ENCODE measurements around the gene CDH22.

The CDH22 gene

GRCh38 chr20:46323557-46323956 lies 15.3 kb upstream of the CDH22 start:
- DNase-seq (ENCODE audit: low spot score), result no peak

DNA sequence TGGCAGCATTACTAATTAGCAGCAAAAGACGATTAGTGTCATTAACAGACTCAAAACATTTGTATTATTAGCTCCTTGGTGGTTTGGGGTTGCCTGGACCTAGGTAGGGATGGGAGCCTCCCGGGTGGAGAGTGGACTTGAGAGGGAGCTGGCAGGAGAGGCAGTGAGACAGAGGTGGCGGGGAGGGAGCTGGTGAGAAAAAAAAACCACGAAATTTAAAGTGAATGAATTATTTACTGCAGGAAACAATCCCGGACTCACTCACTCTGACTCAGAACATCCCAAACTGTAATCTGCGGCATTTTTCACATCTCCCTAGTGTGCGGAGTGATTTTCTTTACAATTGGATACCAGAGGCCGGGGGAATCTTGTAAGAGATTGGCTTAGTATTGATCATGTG lies 14.3 kb upstream of the CDH22 start:
- no peak for DNase-seq (ENCODE audit: low spot score)

GRCh38 chr20:46317685-46318177 lies 9.4 kb upstream of the CDH22 start:
- DNase-seq (ENCODE audit: low spot score), result no peak

DNA sequence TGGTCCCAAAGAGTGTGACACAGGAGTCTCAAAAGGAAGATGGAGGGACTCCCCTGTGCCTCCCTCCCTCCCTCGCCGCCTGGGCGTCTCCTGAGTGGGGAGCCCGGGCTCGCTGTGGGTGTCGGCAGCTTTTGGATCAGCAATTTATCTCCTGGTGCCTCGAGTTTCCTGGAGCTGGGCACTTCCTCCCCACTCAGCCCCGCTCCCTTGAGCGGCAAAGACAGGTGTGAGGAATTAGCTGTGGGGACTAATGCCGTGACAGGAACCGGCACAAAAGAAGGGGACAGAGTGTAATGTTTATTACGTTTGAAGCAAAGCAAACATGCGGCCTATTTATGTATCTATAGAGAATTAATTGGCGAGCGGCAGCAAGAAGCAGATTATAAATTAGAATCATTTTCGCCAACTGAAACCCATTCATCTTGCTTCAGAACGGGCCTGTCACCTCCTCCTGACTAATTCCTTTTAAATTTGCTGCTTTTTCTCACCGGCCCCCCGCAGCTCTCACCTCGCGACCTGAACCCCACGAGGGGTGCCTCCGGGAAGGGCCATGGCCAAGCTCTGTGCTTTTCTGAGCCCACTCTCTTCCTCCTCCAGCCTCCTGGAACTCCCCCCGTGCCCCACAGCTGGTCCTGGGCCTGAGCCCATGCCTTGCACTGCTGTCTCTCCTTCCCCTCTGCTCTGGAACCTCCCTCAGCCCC lies 8.8 kb upstream of the CDH22 start:
- DNase-seq (ENCODE audit: low spot score), result no peak

DNA sequence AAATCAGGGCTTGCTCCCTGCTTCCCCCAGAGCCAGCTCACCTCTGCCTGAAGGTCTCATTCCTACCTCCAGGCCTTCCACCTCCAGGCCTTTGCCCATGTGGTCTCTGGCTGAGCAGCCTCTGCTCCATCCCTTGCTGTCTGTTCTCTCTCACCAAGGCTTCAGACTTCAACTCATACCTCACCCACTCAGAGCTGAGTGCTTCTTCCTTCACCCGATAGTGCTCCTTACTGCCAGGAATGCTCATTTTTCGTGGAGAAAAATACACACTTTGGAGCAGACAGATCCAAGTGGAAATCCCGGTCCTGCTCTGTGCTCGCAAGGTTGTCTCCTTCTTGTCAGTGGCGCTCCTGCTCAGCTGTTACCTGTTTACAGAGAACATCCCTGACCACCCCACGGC lies 7.0 kb upstream of the CDH22 start:
- DNase-seq (ENCODE audit: low spot score), result no peak

- DNase-seq (ENCODE audit: low spot score), result no peak
Observed at GRCh38 chr20:46312945-46313861, 4.9 kb upstream of the CDH22 start.

DNA sequence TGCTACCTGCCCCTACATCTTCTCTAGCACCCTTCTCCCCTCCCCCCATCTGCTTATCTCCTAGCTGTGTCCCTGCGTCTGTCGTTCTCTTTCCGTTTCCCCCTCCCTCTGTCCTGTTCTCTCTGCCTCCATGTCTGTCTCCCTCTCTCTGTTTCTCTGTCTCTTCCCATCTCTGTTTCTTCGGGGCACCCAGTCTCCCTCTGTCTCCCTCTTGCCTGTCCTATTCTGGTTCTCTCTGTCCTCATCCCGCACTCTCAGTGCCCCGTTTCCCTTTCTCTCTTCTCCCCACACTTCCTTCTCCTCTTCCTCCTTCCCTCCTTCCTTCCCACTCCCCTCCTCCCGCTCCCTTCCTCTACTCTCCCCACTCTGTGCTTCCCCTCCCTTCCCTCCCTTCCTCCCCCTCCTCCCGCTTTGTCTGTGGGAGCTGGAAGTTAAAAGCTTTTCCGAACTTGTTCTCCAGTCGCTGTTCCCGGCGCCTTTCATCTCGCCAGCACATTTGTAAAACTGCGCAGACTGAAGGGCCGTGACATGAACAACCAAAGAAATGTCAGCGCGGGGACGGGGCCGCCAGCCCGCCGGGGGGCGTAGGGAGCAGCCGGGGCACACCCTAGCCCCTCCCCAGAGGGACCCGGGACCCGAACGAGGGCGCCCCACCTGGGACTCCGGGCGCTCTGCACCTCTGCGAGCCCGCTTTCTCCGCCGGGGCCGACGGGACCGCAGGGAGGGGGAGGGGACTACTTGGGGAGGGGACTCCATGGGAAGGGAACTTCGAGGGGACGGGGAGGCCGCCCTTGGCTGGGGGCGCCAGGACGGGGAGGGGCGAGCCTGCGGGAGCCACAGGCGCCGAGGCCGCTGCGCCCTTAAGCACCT lies 4.0 kb upstream of the CDH22 start:
- no peak for DNase-seq (ENCODE audit: low spot score)

DNA sequence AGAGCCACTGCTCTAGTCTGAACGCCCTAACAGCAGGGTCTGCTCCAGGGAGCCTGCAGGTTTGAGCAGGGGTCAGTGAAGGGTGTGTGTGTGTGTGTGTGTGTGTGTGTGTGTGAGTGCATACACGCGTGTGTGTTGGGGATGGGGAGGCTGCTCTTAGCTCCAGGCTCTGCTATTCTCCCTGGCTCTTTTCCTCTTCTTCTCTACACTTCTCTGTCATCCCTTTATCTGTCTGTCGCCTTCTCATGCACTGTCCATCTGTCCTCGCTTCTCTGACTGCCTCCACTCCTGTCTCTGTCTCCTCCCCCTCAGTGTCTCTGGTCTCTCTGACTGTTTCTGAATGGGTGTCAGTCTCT lies 3.4 kb upstream of the CDH22 start:
- DNase-seq (ENCODE audit: low spot score), result no peak

- DNase-seq (ENCODE audit: low spot score), result no peak
Observed at GRCh38 chr20:46311039-46311650, 2.8 kb upstream of the CDH22 start.

DNA sequence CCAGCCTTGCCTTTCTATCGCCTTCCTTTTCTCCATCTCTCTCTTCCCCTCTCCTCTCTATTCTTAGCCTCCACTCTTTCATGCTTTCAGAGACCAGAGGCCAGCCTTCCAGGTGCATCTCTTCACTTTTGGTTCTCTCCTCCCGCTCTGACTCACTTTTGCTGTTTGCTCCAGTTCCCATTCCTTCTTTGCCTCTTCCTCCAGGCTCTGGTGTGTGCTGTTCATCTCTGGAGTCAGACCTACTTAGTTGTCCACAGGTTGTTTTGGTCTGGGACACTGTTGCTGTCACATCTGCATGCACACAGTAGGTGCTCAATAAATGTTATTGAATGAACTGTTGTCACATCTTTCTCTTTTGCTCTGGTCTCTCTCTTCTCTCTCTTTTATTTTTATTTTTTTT lies 1.6 kb upstream of the CDH22 start:
- no peak for DNase-seq (ENCODE audit: low spot score)

DNA sequence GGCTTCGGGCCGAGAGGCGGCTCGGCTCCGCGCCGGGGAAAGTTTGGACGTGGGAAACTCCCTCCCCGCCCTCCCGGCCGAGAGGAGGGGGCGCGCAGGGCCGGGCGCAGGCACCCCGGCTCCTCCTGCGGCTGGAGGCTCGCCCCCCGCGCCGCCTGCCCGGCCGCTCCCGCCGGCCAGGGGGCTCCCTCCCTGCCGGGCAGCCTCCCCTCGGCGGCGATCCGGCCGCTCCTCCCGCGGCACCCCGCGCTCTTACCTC lies 370 bp downstream of the CDH22 start:
- no peak for DNase-seq (ENCODE audit: low spot score)

GRCh38 chr20:46307139-46307998 lies 929 bp downstream of the CDH22 start:
- DNase-seq (ENCODE audit: low spot score), result peak; percentile 74

GRCh38 chr20:46306743-46307138 lies 1.6 kb downstream of the CDH22 start:
- DNase-seq (ENCODE audit: low spot score), result no peak

DNA sequence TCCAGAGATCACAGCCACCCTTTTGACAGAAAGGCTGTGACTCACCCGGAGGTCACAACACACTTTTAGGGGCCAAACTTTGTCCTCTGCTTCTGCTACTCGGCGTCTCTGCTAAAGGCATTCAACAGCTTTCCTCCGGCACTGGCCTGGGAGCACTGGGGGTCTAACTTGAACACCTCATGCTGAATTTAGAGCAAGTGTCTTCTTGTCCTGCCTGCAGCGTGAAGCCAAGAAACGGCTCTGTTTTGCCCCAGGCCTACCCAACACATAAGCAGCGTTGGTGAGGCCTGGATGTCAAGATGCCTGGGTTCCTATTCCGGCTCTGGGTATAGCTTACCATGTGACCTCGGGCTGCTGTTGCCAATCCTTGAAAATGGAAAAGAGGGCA lies 2.3 kb downstream of the CDH22 start:
- no peak for DNase-seq (ENCODE audit: low spot score)

DNA sequence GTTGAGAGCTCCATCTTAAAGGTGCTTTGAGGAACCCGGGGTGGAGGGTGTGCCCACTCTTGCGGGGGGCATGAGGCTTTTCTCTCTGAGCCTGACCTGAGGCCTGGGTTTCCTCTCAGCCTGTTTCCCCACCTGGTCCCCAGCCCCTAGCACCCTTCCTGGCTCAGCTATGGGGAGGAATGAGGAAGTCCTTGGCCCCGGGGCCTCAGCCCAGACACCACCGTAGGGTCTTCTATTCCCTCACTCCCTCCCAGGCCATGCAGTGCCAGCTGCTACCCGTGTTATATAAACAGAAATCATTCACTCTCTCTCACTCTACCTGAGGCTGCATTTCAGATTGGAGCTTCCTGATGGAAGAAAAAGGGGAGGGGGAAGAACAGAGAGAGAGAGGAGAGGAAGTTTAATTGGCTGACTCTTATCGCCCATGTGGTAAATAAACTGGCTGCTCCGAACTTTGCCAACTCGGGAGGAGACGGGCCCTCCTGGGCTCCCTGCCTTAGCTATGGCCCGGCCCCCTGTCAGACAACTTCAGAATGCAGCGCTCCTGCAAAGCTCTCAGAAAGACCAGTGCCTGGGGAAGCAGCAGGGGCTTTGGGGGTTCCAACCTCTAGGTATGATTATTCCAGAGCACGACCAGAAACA lies 2.8 kb downstream of the CDH22 start:
- DNase-seq (ENCODE audit: low spot score), result no peak

DNA sequence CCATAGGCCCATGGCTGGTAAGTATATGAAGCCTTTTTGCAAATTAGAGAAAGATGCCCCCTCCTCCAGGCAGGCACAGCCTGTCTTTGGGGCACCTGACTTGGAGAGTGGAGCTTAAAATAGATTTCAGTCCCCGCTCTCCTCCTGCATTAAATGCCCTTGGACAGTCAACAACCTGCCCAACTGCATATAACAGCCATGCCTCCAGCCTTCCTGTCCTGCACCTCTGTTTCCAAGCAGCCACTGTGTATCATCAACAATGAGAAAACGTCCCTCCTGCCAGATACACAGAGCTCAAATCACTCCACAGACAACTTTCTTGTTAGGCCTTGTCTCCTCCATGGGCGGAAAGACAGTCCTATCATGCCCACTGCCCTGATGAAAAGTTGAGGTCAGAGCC lies 3.4 kb downstream of the CDH22 start:
- no peak for DNase-seq (ENCODE audit: low spot score)

- DNase-seq (ENCODE audit: low spot score), result no peak
Observed at GRCh38 chr20:46304361-46304760, 3.9 kb downstream of the CDH22 start.

- no peak for DNase-seq (ENCODE audit: low spot score)
Observed at GRCh38 chr20:46303176-46303956, 4.9 kb downstream of the CDH22 start.

GRCh38 chr20:46302106-46302505 lies 6.2 kb downstream of the CDH22 start:
- no peak for DNase-seq (ENCODE audit: low spot score)

DNA sequence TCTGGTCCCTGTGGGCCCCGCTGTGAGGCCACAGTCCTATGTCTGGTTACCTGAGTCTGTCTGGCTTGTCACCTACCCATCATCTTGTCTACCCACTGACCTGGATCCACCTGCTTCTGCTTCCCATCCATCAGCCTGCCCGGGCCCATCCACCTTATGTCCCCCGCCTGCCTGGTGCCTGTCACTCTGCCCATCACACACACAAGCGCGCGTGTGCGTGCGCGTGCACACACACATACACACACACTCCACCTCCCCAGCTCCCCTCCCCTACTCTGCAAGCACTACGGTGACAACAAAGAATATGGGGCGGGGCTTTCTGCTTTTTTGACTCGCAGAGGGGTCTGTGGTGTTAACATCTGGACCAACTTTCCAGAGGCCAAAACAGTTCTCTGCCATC lies 8.0 kb downstream of the CDH22 start:
- DNase-seq (ENCODE audit: low spot score), result no peak
